Measurements from ENCODE around the gene DYRK1A. TPM values are rescaled to one million over a fixed set of nuclear protein-coding genes. Genes with fewer than 3 reads are reported as not detected.

Gene DYRK1A
- total RNA-seq, 3 donors from 2014 or later (not counting 1 experiment from before 2014, with no cell fraction given): 149 to 166 (median 153) TPM

DNA sequence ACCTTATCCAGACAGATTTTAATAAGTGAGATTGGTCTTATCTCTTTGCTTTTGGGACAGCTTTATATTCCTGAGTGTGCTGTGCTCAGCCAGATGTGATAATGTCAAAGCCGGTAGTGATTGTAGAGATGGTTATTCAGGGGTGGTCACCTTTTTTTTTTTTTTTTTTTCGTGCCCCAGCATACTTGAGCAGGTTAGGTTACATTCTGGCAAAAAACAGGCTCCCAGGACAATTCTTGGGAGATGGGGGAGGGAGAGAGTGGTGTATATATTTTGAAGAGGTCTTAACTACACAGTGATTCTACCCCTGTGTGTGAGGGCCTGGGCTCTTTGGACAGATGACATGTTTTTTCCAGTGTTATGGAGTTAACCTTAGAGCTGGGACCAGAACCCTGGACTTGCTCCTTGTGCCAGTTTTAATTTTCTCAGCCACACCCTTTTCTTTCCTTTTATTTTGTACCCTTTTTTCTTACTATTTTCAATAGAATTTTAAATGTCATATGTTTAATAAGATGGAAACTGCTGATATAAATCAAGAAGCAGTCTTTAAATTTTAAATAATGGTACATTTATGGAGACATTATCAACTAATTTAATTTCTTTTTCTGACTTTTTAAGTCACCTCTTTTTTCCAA, 88.4 kb downstream of the DYRK1A start:
- 78% methylated on average over 2 of the region's 2 CpGs for WGBS (ENCODE audit: insufficient coverage)
- Mint-ChIP-seq H3K4me3 (no peak overlapping the region), H3K27ac (peak overlapping the region; percentile 50 to 56), H3K9me3 (no peaks in the 10 kb centered on the region), H3K36me3 (no peaks in the 10 kb centered on the region), H3K4me1 (peaks cover 76 to 83% of the 10 kb centered on the region in 2 donors), H3K27me3 (ENCODE audit: low read depth in 2 of 2) (no peaks in the 10 kb centered on the region)
- Histone ChIP-seq H3K36me3 (ENCODE audit: control insufficient read depth, insufficient read depth, low read length) (no peaks in the 10 kb centered on the region), H3K4me3 (ENCODE audit: low read length) (no peak overlapping the region), H3K9me3 (ENCODE audit: control insufficient read depth, insufficient read depth, low read length) (no peaks in the 10 kb centered on the region), H3K27me3 (ENCODE audit: control insufficient read depth, insufficient read depth, low read length) (no peaks in the 10 kb centered on the region), H3K27ac (ENCODE audit: low read length) (no peak overlapping the region), H3K4me1 (ENCODE audit: control insufficient read depth, insufficient read depth, low read length) (peaks cover 39% of the 10 kb centered on the region)
- TF ChIP-seq, protein P1, sequence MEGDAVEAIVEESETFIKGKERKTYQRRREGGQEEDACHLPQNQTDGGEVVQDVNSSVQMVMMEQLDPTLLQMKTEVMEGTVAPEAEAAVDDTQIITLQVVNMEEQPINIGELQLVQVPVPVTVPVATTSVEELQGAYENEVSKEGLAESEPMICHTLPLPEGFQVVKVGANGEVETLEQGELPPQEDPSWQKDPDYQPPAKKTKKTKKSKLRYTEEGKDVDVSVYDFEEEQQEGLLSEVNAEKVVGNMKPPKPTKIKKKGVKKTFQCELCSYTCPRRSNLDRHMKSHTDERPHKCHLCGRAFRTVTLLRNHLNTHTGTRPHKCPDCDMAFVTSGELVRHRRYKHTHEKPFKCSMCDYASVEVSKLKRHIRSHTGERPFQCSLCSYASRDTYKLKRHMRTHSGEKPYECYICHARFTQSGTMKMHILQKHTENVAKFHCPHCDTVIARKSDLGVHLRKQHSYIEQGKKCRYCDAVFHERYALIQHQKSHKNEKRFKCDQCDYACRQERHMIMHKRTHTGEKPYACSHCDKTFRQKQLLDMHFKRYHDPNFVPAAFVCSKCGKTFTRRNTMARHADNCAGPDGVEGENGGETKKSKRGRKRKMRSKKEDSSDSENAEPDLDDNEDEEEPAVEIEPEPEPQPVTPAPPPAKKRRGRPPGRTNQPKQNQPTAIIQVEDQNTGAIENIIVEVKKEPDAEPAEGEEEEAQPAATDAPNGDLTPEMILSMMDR (IDR thresholded peaks at IDR 0.05): no peak
- intact Hi-C loops (cut with micrococcal nuclease): no loop called here
- no peak for DNase-seq
- no peak for ATAC-seq

GRCh38 chr21:37455504-37455911, 88.9 kb downstream of the DYRK1A start:
- ATAC-seq (no peak), DNase-seq (no peak)
- Histone ChIP-seq H3K27me3 (ENCODE audit: control insufficient read depth, insufficient read depth, low read length) (no peaks in the 10 kb centered on the region), H3K27ac (ENCODE audit: low read length) (no peak overlapping the region), H3K4me1 (ENCODE audit: control insufficient read depth, insufficient read depth, low read length) (peaks cover 36% of the 10 kb centered on the region), H3K4me3 (ENCODE audit: low read length) (no peak overlapping the region), H3K36me3 (ENCODE audit: control insufficient read depth, insufficient read depth, low read length) (no peaks in the 10 kb centered on the region), H3K9me3 (ENCODE audit: control insufficient read depth, insufficient read depth, low read length) (no peaks in the 10 kb centered on the region)
- Mint-ChIP-seq H3K4me3 (no peak overlapping the region), H3K4me1 (peaks cover 76 to 82% of the 10 kb centered on the region in 2 donors), H3K9me3 (no peaks in the 10 kb centered on the region), H3K36me3 (no peaks in the 10 kb centered on the region), H3K27ac (peak overlapping the region; percentile 50 to 56), H3K27me3 (ENCODE audit: low read depth in 2 of 2) (no peaks in the 10 kb centered on the region)
- TF ChIP-seq, protein P1 (IDR thresholded peaks at IDR 0.05): no peak
- intact Hi-C loops (cut with micrococcal nuclease): no loop called here
- 50% methylated on average over 7 of the region's 7 CpGs for WGBS (ENCODE audit: insufficient coverage)

DNA sequence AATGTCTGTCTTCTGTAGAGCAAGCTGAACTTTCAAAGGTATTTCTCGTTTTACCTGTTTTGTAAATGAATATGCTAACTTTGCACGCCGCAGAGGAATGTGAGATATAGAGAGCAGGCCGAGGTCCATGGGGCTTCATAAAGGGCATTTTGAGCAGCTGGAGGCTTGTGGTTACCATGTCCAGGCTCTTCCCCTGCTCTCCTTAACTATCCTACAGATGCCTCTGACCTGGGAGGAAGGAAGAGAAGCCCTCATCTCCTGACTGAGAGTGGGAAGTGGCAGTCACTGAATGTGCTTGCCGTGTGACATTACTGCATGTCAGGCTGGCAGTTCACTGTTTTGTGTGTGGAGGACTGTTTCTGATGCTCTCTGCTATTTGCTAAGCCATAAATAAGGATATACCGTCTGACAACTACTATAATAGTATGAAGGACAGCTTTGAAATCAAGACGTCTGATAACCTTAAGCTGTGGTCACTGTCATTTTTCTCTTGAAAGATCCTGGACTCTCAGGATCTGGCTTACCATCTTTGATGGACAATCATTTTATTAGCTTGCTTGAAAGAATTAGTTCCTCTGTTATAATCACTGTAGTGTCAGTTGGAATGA, 92.2 kb downstream of the DYRK1A start:
- Mint-ChIP-seq H3K4me1 (peaks cover 78 to 86% of the 10 kb centered on the region in 2 donors), H3K4me3 (peak overlapping the region; percentile 21), H3K36me3 (no peaks in the 10 kb centered on the region), H3K9me3 (no peaks in the 10 kb centered on the region), H3K27ac (peak overlapping the region; percentile 87 to 91), H3K27me3 (ENCODE audit: low read depth in 2 of 2) (no peaks in the 10 kb centered on the region)
- Histone ChIP-seq H3K9me3 (ENCODE audit: control insufficient read depth, insufficient read depth, low read length) (no peaks in the 10 kb centered on the region), H3K4me3 (ENCODE audit: low read length) (no peak overlapping the region), H3K27me3 (ENCODE audit: control insufficient read depth, insufficient read depth, low read length) (no peaks in the 10 kb centered on the region), H3K4me1 (ENCODE audit: control insufficient read depth, insufficient read depth, low read length) (peaks cover 36% of the 10 kb centered on the region), H3K36me3 (ENCODE audit: control insufficient read depth, insufficient read depth, low read length) (no peaks in the 10 kb centered on the region), H3K27ac (ENCODE audit: low read length) (peak overlapping the region; percentile 10)
- ATAC-seq (no peak), DNase-seq (no peak)
- 60% methylated on average over 7 of the region's 7 CpGs for WGBS (ENCODE audit: insufficient coverage)
- intact Hi-C loops (cut with micrococcal nuclease): loop anchor here (2.0 kb wide), 1 partner anchor 88 kb away; no protein-coding TSS in a partner anchor
- TF ChIP-seq, protein P1 (IDR thresholded peaks at IDR 0.05): no peak

All from natural killer cell (primary cell).